HG03064 (cell line): Measurements from ENCODE around the gene TMEM229A.
"Not testable (repeated sequence)": the region's sequence is repeated elsewhere in the genome, so short reads cannot be mapped to it uniquely, and the experiment has no call there.

ENCODE experiments used
- ATAC-seq: cut with Tn5 transposase; IDR thresholded peaks from one replicate; pipeline ENCODE4 v1.9.1; 2021; ENCODE audit warnings: low read depth; ENCODE audit not compliant: unreplicated experiment

The TMEM229A gene

DNA sequence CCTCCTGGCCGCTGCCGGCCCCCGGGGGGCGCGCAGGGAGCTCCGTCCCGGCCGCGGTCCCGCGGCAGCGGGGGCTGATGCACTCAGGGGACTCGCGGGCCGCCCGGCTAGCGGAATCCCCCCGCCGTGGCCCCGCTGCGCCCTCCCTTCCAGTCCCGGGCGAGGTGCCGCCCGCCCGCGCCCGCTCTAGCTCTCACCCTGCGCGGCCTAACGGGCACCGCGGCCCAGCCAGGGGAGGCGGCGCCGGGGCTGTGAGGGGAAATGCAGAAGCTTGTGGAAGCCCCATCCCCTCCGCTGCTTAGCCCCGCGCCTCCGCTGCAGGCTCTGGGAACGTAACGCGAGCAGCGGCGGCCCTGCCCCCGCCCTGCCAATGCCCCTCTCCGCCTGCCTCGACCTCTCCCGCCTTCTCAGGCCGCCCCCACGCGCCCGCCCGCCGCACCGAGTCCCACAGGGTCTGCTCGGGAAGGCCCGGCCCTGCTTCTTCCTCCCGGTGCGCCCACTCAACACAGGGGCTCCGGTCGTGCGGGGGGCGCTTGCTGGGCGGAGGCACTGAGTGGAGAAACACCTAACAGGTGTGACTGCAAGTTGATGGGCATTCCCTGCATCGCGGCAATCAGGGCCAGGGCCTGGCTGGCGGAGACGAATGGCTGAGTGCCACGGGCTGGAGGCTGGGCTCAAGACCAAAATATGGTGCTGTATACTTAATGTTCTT is 384 bp upstream of the TMEM229A start:
- ATAC-seq, result no peak

DNA sequence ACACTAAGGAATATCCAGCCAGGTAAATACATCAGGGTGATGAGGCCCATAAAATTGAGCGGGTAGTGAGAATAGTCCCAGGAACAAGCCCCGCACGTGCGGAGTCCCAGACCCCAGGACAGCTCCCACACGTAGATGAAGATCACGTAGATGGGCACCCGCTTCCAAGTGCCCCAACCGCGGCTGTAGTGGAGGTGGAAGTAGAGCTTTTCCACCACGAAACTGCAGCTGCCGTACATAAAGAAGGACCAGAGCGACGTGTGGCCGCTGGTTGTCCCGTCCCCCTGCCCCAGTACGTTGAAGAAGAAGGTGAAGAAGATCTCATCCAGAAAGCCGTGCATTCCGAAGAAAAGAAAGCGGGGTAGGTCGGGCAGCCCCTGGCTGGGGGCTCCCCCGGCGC is 948 bp downstream of the TMEM229A start:
- ATAC-seq, result no peak

DNA sequence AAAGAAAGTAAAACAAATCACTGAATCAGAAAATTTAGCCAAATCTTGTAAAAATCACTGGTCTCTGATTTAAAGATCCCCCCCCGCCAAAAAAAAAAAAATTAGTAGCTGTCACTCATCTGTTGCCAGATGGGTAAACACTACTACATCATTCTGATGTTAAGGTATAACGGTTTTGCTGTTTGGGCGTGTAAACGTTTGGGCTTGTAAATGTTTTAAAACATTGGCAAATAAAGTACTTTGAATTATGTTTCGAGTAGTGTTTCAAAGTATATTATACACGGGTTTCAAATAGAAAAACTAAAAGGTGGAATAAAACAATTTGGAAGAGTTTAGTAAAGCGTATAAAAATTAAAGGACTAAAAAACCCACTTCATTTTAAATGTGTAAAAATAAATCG is 1.5 kb downstream of the TMEM229A start:
- ATAC-seq, result no peak

DNA sequence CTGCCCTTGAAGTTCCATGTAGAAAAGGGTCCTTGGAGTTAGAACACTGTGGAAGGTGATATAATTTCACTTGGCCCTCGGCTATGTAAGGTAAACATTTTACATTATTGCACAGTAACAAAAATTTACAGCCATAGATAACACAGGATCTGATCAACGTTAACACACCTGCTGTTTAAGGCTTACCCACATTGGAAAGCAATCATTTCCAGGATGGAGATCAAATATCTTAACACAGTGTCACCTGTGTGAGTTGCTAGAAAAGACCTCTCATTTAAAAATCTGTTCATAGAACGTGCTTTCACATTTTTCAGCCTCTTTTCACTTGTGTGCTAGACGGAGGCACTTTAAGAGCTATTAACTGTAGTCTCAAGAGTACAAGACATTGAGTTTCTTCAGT is 1.9 kb downstream of the TMEM229A start:
- no peak for ATAC-seq

DNA sequence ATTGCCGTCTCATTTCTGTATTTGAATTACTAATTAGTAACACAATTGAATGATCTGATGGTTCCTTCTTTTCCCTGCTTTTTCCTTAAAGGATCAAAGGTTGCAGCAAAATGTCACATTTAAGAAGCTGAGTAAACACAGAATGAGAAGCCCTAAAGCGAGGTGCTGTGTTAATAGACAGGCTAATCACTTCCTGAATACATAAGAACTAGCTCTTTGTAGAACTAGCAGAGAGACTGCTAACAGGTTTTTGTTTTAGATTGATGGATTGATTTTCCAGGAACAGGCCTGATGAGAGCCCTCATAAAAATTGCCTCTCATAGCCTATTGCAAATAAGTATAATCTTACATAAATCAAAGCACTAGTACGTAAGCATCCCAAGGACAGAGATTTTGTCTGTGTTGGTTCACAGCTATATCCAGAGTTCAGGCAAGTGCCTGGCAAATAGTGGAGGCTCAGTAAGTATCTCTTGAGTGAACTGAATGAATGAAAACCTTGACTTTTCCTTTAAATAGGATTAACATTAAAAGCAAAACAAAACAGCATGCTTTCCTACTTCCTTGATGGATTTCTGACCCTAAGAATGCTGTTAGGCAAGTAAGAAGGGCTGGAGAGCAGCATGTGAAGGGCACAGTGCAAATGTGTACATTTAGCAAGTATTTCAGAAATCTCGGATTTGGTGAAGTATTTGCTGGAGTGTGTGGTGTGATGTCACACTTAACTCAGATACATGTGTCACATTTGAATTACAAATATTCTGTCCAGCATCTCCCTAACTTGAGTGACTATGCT is 3.3 kb downstream of the TMEM229A start:
- no peak for ATAC-seq

DNA sequence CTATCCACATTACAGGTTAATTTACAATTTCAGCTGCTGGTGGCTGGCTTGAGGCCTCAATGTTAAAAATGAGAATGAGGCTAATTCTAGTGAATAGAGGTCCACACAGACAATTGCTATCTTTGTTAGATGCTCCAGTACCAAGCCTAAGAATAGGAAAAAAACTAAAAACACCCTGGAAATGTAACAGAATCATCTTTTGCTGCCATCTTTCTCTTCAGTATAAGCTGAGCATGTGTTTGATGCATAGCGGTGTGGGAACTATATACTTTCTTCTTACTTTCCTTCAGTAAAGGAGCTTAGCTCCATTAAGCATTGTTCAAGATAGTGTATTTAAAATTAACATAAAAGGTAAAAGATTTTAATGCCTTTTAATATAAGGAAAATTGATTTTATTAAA is 5.6 kb downstream of the TMEM229A start:
- no peak for ATAC-seq

DNA sequence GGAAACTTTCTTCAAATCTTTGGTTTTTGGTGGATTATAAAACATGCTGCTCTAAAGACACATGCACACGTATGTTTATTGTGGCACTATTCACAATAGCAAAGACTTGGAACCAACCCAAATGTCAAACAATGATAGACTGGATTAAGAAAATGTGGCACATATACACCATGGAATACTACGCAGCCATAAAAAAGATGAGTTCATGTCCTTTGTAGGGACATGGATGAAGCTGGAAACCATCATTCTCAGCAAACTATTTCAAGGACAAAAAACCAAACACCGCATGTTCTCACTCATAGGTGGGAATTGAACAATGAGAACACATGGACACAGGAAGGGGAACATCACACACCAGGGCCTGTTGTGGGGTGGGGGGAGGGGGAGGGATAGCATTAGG is 8.5 kb downstream of the TMEM229A start:
- not testable (repeated sequence) for ATAC-seq

DNA sequence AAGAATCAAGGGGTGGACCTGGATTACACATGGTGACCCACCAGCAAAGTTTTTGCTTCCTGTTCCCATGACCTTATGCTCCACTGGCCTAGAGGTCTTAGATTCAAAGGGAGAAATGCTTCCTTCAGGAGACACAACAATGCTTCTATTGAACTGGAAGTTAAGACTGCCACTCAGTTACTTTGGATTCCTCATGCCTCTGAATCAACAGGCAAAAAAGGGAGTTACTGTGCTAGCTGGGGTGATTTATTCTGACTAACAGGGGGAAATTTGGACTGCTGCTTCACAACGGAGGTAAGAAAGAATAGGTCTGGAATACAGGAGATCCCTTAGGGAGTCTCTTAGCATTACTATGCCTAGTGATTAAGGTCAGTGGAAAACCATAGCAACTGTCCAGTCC is 10.3 kb downstream of the TMEM229A start:
- ATAC-seq, result no peak

DNA sequence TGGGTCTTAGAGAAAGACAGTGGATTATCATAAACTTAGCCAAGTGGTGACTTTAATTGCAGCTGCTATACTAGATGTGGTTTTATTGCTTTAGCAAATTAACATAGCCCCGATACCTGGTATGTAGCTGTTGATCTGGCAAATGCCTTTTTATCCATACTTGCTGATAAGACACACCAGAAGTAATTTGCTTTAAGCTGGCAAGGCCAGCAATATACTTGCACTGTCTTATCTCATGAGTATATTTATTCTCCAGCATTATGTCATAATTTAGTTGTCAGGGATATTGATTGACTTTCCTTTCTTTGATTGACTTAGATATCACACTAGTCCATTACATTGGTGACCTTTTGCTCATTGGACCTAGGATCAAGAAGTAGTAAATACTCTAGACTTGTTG is 12.8 kb downstream of the TMEM229A start:
- ATAC-seq, result no peak

DNA sequence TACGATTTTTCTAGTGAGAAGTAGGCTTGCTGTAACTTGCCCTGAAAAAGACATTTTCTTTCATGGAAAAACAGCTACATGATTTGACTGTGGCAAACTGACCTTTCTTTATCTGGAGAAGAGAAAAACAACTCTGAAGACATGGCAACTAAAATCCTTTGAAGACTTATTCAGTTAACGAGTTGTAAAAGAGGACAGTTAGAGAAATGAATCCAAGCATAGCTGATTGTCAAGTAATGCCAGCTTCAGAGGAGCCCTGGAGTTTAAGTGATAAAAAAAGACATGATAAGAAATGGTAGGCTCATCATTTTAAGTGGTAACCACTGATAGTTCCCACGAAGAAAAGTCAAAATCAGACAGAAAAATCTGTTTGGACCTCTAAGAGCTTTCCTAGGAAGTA is 19.6 kb downstream of the TMEM229A start:
- ATAC-seq, result no peak

DNA sequence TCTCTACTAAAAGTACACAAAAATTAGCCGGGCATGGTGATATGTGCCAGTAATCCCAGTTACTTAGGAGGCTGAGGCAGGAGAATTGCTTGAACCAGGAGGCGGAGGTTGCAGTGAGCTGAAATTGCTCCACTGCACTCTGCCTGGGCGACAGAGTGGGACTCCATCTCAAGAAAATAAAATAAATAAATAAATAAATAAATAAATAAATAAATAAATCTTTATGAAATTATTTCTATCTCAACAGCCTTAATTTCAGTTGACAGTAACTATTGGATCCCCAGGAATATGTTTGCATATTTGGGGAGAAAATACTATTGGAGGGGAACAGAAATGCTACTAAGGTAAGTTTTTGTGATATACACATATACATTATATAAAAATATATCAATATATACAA is 20.0 kb downstream of the TMEM229A start:
- ATAC-seq, result no peak

DNA sequence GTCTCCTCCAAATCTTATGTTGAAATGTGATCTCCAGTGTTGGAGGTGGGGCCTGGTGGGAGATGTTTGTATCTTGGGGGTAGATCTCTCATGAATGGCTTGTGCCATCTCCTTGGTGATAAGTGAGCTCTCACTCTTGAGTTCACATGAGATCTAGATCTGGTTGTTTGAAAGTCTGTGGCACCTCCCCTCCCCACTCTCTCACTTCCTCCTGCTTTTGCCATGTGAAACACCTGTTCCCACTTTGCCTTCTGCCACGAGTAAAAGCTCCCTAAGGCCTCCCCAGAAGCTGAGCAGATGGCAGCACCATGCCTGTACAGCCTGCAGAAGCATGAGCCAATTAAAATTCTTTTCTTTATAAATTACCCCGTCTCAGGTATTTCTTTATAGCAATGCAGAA is 23.5 kb downstream of the TMEM229A start:
- no peak for ATAC-seq

DNA sequence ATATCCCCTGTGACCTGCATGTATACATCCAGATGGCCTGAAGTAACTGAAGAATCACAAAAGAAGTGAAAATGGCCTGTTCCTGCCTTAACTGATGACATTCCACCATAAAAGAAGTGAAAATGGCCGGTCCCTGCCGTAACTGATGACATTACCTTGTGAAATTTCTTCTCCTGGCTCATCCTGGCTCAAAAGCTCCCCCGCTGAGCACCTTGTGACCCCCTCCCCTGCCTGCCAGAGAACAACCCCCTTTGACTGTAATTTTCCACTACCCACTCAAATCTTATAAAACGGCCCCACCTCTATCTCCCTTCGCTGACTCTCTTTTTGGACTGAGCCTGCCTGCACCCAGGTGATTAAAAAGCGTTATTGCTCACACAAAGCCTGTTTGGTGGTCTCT is 24.6 kb downstream of the TMEM229A start:
- not testable (repeated sequence) for ATAC-seq

DNA sequence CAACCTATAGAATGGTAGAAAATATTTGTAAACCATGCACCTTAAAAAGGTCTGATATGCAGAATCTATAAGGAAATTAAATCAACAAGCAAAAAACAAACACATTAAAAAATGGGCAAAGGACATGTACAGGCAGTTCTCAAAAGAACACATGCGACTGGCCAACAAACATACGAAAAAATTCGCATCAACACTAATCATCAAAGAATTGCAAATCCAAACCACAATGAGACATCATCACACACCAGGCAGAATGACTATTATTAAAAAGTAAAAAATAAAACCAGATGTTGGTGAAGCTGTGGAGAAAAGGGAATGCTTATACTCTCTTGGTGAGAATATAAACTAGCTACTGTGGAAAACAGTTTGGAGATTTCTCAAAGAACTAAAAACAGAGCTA is 33.2 kb downstream of the TMEM229A start:
- ATAC-seq, result no peak

DNA sequence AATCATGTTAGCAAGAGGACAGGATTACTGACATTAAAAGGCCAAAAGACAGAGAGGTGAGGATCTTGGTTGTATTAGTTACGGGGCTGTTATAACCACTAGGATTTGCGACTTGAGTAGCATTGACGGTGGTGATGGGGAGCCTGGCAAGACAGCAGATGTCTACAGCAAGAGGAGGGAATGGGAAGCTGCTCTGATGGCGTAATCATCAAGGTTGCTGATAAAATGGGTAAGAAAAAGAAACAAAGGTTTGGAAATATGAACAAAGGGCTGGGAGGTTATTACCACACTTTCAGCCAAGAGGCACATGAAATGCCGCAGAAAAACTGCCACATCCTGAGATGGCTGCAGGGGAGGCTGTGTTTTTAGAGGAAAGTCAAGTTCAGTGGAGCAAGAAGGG is 33.9 kb downstream of the TMEM229A start:
- ATAC-seq, result no peak

DNA sequence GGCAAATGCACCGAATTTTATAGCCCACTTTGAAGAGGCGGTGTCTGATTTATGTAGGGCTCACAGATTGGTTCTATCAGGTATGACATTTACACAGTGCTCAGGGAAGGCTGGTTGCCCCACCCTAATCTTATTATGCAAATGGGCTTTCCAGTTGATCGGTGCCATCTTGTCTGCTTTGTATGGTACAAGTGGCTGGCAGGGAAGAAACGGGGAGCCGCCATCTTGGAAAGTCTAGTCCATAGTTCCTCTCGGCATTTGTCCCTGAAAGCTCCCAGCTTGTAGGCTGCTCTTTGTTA is 36.6 kb downstream of the TMEM229A start:
- ATAC-seq, result no peak

DNA sequence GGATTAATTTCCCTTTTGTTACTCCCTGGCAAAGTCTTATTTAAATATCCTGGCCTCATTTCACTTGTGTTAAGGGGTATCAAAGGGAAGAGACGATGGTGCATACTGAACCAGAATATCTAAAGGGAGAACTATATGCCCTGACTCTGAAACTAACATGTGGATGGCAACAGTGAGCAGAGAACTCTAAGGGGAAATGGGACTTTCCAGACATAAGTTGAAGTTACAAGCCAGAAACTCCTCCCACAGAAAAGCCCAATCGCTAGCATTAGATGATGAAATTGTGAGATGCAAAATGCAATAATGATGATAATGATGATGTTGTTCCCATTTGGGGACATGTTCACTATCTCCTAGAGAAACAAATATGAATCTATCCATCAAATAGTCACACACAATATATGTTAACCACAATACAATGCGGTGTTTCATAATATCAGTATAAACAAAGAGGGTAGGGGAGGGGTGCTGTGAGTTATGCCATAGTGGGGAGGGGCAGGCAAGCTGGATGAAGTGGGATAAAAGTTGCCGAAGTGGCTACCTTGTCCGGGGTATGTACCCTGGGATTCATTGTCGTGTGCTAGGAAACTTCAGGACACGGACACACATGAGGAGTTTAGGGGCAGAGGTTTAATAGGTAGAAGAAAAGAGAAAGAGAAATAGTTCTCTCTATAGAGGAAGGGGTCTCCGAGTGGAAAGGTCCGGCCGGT is 37.1 kb downstream of the TMEM229A start:
- ATAC-seq, result no peak

DNA sequence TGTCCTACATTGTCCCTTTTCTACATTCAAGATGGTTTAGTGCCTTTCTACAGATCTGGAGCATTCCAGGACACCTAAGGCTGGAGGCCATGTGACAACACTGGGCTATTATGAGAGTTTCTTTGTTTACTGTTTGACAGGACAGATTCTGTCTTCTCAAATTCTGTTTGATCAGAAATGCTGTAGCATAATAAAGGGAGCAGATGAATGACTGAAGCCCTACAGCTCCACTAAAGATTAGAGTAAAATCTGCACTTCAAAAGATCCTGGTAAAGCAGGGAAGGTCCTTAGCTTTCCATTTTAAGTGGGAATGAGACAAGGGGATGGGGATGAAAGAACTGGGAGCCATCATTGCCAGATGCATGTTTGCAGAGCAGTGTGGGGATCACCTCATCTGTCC is 38.4 kb downstream of the TMEM229A start:
- ATAC-seq, result no peak

DNA sequence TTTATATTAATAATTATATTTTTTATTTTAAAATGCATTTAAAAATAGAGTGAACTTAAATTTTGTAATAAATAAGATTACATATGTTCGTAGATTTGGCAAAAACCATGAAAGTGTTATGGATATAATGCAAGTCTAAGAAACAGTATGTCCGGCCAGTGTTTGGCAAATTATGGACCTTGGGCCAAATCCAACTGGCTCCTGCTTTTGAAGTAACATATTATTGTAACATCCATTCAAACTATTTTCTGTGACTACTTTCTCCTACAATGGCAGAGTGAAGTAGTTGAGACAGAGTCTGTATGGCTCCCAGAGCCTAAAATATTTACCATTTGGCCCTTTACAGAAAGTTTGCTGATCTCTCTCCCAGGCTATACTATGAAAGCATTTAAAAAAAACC is 38.9 kb downstream of the TMEM229A start:
- ATAC-seq, result no peak

DNA sequence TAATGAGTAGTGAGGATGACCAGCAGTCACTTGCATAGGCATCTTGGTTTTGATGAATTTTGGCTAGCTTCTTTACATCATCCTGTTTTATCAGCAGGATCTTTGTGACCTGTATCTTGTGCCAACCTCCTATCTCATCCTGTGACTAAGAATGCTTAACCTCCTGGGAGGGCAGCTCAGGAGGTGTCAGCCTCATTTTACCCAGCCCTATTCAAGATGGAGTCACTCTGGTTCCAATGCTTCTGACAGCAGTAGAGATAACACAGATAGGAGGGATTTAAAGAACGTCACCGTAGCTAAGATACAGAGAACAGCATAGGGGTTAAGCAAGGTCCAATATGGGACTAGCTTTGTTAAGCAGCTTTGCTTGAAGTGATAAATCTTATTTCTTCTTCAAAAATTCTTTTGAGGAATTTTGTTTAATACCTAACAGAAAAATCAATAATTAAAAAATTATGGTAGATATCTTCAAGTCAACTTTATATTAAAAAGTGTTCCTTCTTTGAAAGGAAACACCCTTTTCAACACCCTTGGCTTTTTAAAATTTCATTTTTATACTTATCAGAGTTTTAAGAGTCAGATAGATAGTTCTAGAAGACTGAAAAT is 39.9 kb downstream of the TMEM229A start:
- ATAC-seq, result no peak

DNA sequence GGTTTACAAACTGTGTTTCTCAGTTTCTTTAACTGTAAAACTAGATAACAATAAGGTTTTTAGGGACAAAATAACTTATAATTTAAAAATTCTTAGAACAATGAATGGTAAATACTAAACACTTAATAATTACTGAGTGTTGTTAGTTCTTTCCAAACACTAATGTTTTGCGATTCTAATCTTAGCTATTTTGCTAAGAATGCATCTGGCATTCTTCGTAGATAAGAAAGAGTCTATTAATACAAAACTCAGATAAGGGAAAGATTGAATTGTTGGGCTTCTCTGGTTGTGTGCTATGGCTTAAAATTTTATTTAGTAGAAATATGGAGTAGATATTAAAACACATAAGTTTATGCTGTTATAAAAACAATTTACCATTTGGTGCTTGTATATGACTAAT is 45.4 kb downstream of the TMEM229A start:
- no peak for ATAC-seq
